ENCODE data around the gene RNGTT.

RNGTT gene

DNA sequence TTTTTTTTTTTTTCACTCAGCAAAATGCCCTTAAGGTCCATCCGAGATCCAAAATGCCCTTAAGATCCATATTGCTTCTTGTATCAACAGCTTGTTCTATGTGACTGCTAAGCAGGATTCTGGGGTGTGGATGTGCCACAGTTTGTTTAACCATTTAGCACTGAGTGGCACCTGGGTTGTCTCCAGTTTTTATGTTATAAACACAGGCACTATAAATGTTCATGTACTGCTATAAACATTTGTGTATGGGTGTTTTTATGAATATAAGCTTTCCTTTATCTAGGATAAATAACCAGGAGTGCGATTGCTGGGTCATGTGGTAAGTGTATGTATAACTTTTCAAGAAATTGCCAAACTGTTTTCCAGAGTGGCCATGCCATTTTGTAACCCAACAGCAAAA lies 386.0 kb downstream of the RNGTT start:
- no peak for DNase-seq

- DNase-seq = no peak
Measured at GRCh38 chr6:88575536-88575935, 387.9 kb downstream of the RNGTT start.

DNA sequence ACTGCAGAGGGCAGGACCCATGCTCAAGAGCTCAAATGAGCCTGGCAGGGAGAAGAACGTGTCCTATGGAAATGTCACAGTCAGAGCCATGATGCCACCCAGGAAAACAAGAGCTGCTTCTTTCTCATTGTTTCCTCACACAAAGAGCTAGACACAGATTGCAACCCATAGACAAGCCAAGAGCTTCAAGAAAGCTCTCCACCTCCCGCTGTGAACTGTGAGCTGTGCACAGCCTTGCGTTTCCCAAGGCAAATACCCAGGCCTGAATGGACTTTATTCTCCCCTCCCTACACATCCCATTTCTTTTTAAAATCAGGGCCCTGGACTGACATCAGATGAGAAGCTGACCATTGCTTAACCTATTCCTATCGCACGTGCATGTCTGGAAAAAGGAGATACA lies 388.8 kb downstream of the RNGTT start:
- DNase-seq = no peak

DNA sequence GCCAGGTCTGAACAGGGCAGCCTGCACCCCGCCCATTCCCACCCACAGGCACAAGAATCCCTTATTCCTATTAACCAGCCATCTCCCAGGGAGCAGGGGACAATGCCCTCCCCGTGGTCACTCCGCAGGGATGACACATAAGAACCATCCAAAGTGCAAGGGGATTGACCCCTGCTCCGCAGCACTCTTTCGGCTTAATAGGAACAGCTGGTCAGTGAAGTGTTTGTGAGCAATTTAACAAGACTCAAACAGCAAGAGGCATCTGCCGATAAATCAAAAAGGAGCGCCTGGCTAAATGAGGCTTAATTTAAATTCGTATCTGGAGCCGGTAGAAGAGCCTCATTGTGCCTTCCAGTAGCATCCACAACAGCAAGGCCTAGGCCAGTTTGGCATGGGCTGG lies 389.4 kb downstream of the RNGTT start:
- DNase-seq = no peak

DNA sequence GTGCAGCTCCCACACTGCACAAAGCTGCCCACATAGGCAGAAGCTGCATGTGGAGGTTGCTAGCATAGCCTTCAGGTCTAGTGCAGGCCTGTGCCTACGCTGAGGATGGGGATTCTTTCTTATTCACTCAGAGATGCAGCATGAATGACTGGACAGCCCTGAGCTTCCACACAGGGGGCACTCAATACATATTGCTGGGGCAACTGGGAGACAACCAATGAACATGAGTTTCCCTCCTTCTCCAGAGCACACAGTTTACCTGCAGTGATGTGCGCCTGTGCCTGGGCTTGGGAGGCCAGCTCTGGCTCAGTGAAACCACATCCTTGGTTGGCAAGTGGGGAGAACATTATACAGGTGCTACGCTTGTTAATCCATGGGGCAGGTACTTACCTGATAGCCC lies 389.9 kb downstream of the RNGTT start:
- no peak for DNase-seq

GRCh38 chr6:88572449-88573139 lies 390.8 kb downstream of the RNGTT start:
- no peak for DNase-seq

GRCh38 chr6:88569959-88570358 lies 393.5 kb downstream of the RNGTT start:
- DNase-seq = no peak

DNA sequence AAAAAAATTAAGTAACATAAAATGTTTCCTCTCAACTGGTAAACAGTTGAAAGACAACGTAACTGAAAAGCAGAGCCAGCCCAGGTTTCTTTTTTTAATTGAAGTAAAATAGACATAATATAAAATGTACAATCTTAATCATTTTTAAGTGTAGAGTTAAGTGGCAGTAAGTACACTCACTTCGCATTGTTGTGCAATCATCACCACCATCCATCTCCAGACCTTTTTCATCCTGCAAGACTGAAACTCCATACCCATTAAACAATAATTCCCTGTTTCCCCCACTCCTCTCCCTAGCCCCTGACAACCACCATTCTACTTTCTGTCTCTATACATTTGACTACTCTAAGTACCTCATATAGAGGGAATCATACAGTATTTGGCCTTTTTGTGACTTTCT lies 395.7 kb downstream of the RNGTT start:
- DNase-seq = no peak

DNA sequence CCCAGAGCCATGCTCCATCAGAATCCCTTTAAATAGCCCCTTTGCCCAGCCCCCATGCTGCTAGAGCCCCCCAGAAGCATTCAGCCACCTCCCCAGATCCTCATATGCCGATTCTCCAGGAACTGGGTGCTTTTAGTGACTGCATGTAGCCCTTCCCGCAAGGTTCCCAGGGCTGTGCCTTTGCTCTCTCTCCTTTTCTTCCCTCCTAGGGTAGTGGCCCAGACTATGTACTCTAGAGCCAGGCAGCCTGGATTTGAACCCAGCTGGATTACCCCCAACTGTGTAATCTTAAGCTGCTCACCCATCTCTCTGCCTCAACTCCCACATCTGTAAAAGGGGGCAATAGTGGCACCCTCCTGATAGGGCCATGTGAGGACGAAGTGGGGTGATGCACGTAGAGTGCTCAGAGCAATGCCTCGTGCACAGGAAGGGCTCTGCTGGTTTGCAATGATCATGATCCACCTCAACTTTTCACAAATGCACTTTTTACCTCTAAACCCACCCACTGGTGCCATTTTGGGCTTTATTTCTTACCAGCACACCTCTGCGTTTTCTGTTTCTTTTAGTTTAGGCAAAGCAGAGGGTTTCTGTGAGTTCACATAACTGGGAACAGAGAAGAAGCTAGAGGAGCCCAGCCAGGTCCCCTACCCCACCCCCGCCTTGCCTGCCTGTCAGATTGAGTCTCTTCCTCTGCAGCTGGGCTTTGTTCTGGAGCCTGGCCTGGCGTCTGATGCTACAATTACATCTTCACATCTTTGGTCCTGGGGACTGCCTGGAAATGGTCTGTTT lies 396.5 kb downstream of the RNGTT start:
- DNase-seq = no peak

DNA sequence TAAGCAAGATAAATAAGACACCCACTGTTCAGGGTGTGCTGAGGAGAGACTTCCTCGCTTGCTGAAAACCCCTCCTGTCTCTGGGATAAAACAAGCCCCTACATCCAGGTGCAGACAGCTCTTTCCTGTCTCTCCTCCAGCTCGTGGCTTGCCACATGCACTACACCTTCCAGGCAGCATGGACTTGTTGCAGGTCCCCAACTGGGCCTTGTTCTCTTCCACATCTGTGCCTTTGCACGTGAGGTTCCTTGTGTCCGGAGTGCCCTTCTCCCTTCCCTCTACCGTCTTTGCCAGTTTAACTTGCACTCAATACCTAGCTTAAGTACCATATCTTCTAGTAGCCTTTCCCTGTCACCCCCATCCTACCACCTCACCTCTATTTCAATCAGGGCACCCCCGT lies 397.6 kb downstream of the RNGTT start:
- no peak for DNase-seq

- DNase-seq = no peak
Measured at GRCh38 chr6:88565409-88565811, 398.0 kb downstream of the RNGTT start.

- DNase-seq = no peak
Measured at GRCh38 chr6:88563277-88563625, 400.2 kb downstream of the RNGTT start.

DNA sequence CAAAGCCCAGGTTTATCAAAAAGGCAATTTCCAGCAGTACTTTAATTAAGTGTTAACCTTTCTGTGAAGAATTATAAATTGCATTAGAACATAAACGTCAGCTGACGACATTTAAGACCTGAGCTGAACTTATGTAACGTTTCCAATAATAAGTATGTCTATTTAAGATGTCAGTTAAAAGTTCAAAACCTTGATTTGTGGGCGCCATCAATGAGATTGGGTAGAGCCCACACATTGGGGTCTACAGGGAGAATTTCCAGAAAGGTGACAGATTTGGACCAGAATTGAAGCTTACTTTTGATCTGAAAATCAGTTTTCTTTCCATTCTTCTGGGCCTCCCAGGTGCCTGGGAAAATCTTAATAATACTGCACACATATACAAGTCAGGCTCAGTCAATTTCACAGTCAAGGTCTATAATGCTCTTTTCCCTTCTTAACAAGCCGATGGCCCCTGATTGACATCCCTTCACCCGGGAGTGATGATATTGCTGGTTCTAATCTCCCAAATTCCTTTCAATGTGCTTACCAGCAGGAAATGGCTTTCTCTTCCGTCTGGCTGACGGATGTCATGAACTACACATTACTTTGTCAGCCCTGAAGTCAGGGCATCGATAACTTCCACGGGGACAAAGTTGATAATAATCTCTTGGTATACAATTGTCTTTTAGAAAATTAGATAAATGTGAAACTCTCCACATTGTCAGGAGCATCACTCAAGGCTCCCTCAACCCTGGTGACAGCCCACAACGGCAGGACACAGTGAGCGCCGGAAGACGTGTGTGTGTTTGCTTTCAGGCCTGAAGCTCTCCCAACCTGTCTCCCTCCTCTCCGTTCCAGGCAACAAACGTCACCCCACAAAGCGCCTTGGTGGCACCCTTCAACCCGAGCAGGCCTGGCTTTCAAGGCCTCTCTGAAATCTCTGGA lies 400.8 kb downstream of the RNGTT start:
- DNase-seq = no peak

DNA sequence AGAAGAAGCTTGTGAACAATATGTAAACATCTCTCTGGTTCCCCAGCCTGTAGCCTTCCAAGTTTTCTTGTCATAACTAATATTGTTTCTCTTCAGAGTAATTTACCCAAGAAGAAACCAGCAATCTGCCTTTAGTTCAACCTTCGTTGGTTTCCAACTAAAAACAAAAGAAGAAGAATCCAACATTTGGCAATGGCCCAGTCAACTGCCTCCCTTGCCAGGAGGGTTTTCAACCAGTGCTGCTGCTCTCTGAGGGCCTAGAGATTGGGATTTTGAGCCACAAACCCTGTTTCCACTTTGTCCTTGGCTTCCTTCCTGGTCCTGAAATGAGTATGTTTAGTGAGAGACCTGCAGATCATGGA lies 401.5 kb downstream of the RNGTT start:
- no peak for DNase-seq

- no peak for DNase-seq
Measured at GRCh38 chr6:88561034-88561953, 402.1 kb downstream of the RNGTT start.
